GM23338 (cell line): ENCODE results near the gene FRY. TPM values are rescaled to one million over a fixed set of nuclear protein-coding genes. Genes with fewer than 3 reads are reported as not detected.

Experiments
- ATAC-seq: fragments of 200-7000 bp; cut with Tn5 transposase; 3 replicates; pipeline ENCODE4 v1.9.1; 2020
- DNase-seq: peaks from one replicate; pipeline ENCODE4 v3.0.0-alpha.2; 2015; ENCODE audit warnings: low spot score
- H2AFZ ChIP-seq: fragments of 200-600 bp; sonication (generic); 2 replicates; pipeline ENCODE4 v1.8.0; 2016; ENCODE audit warnings: antibody characterized with exemption, mild to moderate bottlenecking, moderate library complexity
- H3F3A ChIP-seq: fragments of 200-600 bp; sonication (generic); replicated peaks from 2 replicates; pipeline ENCODE4 v1.8.0; 2017; ENCODE audit warnings: antibody characterized with exemption, mixed run types, low read depth
- H3K27ac ChIP-seq: fragments of 200-600 bp; sonication (generic); 2 replicates; pipeline ENCODE4 v1.6.1; 2016; ENCODE audit warnings: low read depth
- H3K27me3 ChIP-seq: fragments of 200-600 bp; sonication (generic); 2 replicates; pipeline ENCODE4 v1.8.0; 2016; ENCODE audit warnings: mild to moderate bottlenecking, mixed run types, moderate library complexity; ENCODE audit not compliant: insufficient read depth
- H3K36me3 ChIP-seq: fragments of 200-600 bp; sonication (generic); 2 replicates; pipeline ENCODE4 v1.8.0; 2016; ENCODE audit warnings: mild to moderate bottlenecking; ENCODE audit not compliant: insufficient read depth
- H3K4me1 ChIP-seq: fragments of 200-600 bp; sonication (generic); 2 replicates; pipeline ENCODE4 v1.8.0; 2016; ENCODE audit warnings: mild to moderate bottlenecking, moderate library complexity; ENCODE audit not compliant: insufficient read depth
- H3K4me2 ChIP-seq: fragments of 200-600 bp; sonication (generic); 2 replicates; pipeline ENCODE4 v1.7.1; 2017; ENCODE audit warnings: mixed run types
- H3K4me3 ChIP-seq: fragments of 200-600 bp; sonication (generic); 2 replicates; pipeline ENCODE4 v1.6.1; 2016; ENCODE audit warnings: mixed run types
- H3K79me2 ChIP-seq: fragments of 200-600 bp; sonication (generic); replicated peaks from 2 replicates; pipeline ENCODE4 v1.8.0; 2017; ENCODE audit warnings: mild to moderate bottlenecking; ENCODE audit not compliant: insufficient read depth
- H3K9me2 ChIP-seq: fragments of 200-600 bp; sonication (generic); 2 replicates; pipeline ENCODE4 v1.8.0; 2017; ENCODE audit not compliant: insufficient read depth
- H4K20me1 ChIP-seq: fragments of 200-600 bp; sonication (generic); replicated peaks from 2 replicates; pipeline ENCODE4 v1.8.0; 2017; ENCODE audit warnings: mild to moderate bottlenecking; ENCODE audit not compliant: insufficient read depth
- H3K27ac Mint-ChIP-seq: 2 replicates; pipeline ENCODE4 v1.8.0; 2020; ENCODE audit warnings: inconsistent platforms, mild to moderate bottlenecking, moderate library complexity, mixed read lengths
- H3K27me3 Mint-ChIP-seq: 3 replicates; pipeline ENCODE4 v1.8.0; 2022; ENCODE audit warnings: low read depth, mild to moderate bottlenecking, moderate library complexity, mixed read lengths, inconsistent platforms; ENCODE audit not compliant: insufficient read depth, poor library complexity
- H3K36me3 Mint-ChIP-seq: 3 replicates; pipeline ENCODE4 v1.8.0; 2021; ENCODE audit warnings: low read depth, mild to moderate bottlenecking, inconsistent platforms, moderate library complexity, mixed read lengths
- H3K4me1 Mint-ChIP-seq: 3 replicates; pipeline ENCODE4 v1.8.0; 2020; ENCODE audit warnings: mild to moderate bottlenecking, inconsistent platforms, mixed read lengths
- H3K4me3 Mint-ChIP-seq: 3 replicates; pipeline ENCODE4 v1.8.0; 2021; ENCODE audit warnings: moderate library complexity, mild to moderate bottlenecking, inconsistent platforms, mixed read lengths
- H3K9me3 Mint-ChIP-seq: 3 replicates; pipeline ENCODE4 v1.8.0; 2020; ENCODE audit warnings: moderate library complexity, mild to moderate bottlenecking, inconsistent platforms, mixed read lengths
- CREB1 ChIP-seq: fragments of 250-450 bp; sonication (Bioruptor Pico); IDR thresholded peaks from 2 replicates; pipeline ENCODE4 v1.5.0; 2020; ENCODE audit warnings: low read depth, mild to moderate bottlenecking, moderate library complexity
- EZH2 ChIP-seq: fragments of 200-600 bp; sonication (generic); IDR thresholded peaks from one replicate; pipeline ENCODE4 v1.8.0; 2017; ENCODE audit warnings: antibody characterized with exemption, mild to moderate bottlenecking, low read depth; ENCODE audit not compliant: unreplicated experiment
- JUNB ChIP-seq: IDR thresholded peaks from one replicate; pipeline ENCODE4 v1.6.1; 2016; ENCODE audit warnings: antibody characterized with exemption; ENCODE audit not compliant: unreplicated experiment
- NANOG ChIP-seq: IDR thresholded peaks from 2 replicates; pipeline ENCODE4 v1.6.1; 2016; ENCODE audit warnings: antibody characterized with exemption, borderline replicate concordance
- POLR2AphosphoS5 ChIP-seq: IDR thresholded peaks from 2 replicates; pipeline ENCODE4 v1.6.1; 2016; ENCODE audit warnings: antibody characterized with exemption, low read depth
- STAT1 ChIP-seq: IDR thresholded peaks from one replicate; pipeline ENCODE4 v1.6.1; 2016; ENCODE audit warnings: antibody characterized with exemption; ENCODE audit not compliant: unreplicated experiment
- ZNF114 ChIP-seq: fragments of 250-450 bp; sonication (Bioruptor Pico); IDR thresholded peaks from 2 replicates; pipeline ENCODE4 v1.5.0; 2020; ENCODE audit warnings: mild to moderate bottlenecking, moderate library complexity
- polyA plus RNA-seq: library from polyadenylated mRNA; unstranded; fragments of >200 nt; fragmentation: Nextera tagmentation; extraction: Ambion mirVana; gene quantifications from 2 replicates; pipeline ENCODE4 v1.2.1, GENCODE V29; 2016
- total RNA-seq: library from RNA; depleted of rRNA; stranded (reverse); fragments of >200 nt; shearing (Covaris generic); gene quantifications from 2 replicates; pipeline ENCODE4 v1.2.3, GENCODE V29; 2014
- TF ChIP-seq, protein P1 (sequence below): IDR thresholded peaks from 2 replicates; pipeline ENCODE4 v1.6.1; 2016; ENCODE audit warnings: antibody characterized with exemption
- TF ChIP-seq, protein P2 (sequence below): fragments of 250-450 bp; sonication (Bioruptor Pico); IDR thresholded peaks from 2 replicates; pipeline ENCODE4 v1.5.0; 2020; ENCODE audit warnings: mild to moderate bottlenecking, moderate library complexity

The FRY gene
- total and polyA plus RNA-seq, 2 experiments from 2014 or later = 2.4 to 10.1 TPM

DNA sequence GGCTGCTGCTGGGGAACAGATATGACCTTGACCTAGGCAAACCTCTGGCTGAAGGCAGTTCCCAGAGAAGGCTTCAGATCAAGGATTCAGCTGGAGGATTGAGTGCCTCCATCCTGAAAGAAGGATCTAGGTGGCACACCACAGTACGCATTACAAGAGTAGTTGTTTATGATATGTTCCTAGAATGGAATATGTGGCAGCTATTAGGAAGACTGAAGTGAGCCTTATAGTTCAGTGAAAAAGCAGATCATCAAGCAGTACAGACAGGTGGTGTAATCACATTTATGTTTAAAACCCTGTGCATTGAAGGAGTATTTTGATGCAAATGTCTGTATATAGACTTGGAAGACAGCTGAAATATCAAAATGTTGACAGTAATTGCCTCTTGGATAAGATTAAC lies 167.6 kb downstream of the FRY start (continued):
- no peak for TF ChIP-seq ZNF114 (CRISPR knock-in tag)
- TF ChIP-seq, protein P1, sequence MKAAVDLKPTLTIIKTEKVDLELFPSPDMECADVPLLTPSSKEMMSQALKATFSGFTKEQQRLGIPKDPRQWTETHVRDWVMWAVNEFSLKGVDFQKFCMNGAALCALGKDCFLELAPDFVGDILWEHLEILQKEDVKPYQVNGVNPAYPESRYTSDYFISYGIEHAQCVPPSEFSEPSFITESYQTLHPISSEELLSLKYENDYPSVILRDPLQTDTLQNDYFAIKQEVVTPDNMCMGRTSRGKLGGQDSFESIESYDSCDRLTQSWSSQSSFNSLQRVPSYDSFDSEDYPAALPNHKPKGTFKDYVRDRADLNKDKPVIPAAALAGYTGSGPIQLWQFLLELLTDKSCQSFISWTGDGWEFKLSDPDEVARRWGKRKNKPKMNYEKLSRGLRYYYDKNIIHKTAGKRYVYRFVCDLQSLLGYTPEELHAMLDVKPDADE = no peak
- TF ChIP-seq EZH2 = no peak
- TF ChIP-seq STAT1 = no peak
- TF ChIP-seq JUNB = no peak
- TF ChIP-seq POLR2AphosphoS5 = no peak
- TF ChIP-seq, protein P2, sequence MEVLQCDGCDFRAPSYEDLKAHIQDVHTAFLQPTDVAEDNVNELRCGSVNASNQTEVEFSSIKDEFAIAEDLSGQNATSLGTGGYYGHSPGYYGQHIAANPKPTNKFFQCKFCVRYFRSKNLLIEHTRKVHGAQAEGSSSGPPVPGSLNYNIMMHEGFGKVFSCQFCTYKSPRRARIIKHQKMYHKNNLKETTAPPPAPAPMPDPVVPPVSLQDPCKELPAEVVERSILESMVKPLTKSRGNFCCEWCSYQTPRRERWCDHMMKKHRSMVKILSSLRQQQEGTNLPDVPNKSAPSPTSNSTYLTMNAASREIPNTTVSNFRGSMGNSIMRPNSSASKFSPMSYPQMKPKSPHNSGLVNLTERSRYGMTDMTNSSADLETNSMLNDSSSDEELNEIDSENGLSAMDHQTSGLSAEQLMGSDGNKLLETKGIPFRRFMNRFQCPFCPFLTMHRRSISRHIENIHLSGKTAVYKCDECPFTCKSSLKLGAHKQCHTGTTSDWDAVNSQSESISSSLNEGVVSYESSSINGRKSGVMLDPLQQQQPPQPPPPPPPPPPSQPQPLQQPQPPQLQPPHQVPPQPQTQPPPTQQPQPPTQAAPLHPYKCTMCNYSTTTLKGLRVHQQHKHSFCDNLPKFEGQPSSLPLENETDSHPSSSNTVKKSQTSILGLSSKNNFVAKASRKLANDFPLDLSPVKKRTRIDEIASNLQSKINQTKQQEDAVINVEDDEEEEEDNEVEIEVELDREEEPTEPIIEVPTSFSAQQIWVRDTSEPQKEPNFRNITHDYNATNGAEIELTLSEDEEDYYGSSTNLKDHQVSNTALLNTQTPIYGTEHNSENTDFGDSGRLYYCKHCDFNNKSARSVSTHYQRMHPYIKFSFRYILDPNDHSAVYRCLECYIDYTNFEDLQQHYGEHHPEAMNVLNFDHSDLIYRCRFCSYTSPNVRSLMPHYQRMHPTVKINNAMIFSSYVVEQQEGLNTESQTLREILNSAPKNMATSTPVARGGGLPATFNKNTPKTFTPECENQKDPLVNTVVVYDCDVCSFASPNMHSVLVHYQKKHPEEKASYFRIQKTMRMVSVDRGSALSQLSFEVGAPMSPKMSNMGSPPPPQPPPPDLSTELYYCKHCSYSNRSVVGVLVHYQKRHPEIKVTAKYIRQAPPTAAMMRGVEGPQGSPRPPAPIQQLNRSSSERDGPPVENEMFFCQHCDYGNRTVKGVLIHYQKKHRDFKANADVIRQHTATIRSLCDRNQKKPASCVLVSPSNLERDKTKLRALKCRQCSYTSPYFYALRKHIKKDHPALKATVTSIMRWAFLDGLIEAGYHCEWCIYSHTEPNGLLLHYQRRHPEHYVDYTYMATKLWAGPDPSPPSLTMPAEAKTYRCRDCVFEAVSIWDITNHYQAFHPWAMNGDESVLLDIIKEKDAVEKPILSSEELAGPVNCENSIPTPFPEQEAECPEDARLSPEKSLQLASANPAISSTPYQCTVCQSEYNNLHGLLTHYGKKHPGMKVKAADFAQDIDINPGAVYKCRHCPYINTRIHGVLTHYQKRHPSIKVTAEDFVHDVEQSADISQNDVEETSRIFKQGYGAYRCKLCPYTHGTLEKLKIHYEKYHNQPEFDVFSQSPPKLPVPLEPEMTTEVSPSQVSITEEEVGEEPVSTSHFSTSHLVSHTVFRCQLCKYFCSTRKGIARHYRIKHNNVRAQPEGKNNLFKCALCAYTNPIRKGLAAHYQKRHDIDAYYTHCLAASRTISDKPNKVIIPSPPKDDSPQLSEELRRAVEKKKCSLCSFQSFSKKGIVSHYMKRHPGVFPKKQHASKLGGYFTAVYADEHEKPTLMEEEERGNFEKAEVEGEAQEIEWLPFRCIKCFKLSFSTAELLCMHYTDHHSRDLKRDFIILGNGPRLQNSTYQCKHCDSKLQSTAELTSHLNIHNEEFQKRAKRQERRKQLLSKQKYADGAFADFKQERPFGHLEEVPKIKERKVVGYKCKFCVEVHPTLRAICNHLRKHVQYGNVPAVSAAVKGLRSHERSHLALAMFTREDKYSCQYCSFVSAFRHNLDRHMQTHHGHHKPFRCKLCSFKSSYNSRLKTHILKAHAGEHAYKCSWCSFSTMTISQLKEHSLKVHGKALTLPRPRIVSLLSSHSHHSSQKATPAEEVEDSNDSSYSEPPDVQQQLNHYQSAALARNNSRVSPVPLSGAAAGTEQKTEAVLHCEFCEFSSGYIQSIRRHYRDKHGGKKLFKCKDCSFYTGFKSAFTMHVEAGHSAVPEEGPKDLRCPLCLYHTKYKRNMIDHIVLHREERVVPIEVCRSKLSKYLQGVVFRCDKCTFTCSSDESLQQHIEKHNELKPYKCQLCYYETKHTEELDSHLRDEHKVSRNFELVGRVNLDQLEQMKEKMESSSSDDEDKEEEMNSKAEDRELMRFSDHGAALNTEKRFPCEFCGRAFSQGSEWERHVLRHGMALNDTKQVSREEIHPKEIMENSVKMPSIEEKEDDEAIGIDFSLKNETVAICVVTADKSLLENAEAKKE (CRISPR knock-in tag) = no peak

DNA sequence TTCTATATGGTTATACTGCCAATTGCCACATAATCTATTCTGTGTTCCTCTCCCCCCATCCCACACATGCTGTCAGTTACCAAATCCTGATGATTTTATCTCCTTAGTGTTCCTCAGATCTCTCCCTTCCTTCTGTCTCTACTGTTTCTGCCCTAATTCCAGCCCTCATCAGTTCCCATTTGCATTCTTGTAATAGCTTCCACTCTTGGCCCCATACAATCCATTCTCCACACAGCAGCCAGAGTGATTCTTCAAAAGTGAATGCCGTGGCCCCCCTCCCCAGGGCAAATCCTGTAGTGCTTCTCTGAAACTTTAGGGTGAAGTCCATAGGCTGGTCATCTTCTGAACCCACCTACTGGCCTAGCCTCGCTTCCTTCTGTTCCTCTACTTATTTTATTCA lies 169.2 kb downstream of the FRY start:
- Mint-ChIP-seq H3K36me3 (no peaks in the 10 kb centered on the region), H3K9me3 (no peaks in the 10 kb centered on the region), H3K4me3 (no peak overlapping the region), H3K27ac (no peak overlapping the region), H3K27me3 (peaks cover 1% of the 10 kb centered on the region), H3K4me1 (peaks cover 10% of the 10 kb centered on the region)
- TF ChIP-seq POLR2AphosphoS5 = no peak
- TF ChIP-seq, protein P2 (CRISPR knock-in tag) = no peak
- TF ChIP-seq NANOG = no peak
- TF ChIP-seq CREB1 (CRISPR knock-in tag) = no peak
- Histone ChIP-seq H3K4me2 (no peak overlapping the region), H3K4me3 (no peak overlapping the region), H3K27ac (no peak overlapping the region), H3F3A (no peaks in the 10 kb centered on the region), H4K20me1 (no peaks in the 10 kb centered on the region), H3K36me3 (no peaks in the 10 kb centered on the region), H2AFZ (no peak overlapping the region), H3K79me2 (no peaks in the 10 kb centered on the region), H3K4me1 (no peaks in the 10 kb centered on the region), H3K9me2 (0 out of 2 replicates have a peak, but pooled peaks cover 5% of the 10 kb centered on the region), H3K27me3 (no peaks in the 10 kb centered on the region)
- no peak for DNase-seq
- no peak for ATAC-seq
